Mesothelial cell of epicardium (in vitro differentiated cells): Measurements from ENCODE around the gene FAM221B. TPM values are rescaled to one million over a fixed set of nuclear protein-coding genes. Genes with fewer than 3 reads are reported as not detected.

ENCODE experiments used
- DNase-seq, 2 experiments: peaks; one replicate each; pipeline ENCODE4 v3.0.0; 2021; ENCODE audit warnings: low spot score in 2 of 2; ENCODE audit not compliant: unreplicated experiment in 2 of 2
- H3K27ac Mint-ChIP-seq: 2 replicates; pipeline ENCODE4 v1.8.0; 2021; ENCODE audit warnings: mixed read lengths
- H3K27me3 Mint-ChIP-seq: 2 replicates; pipeline ENCODE4 v1.8.0; 2021; ENCODE audit warnings: low read depth, mixed read lengths
- H3K36me3 Mint-ChIP-seq: 2 replicates; pipeline ENCODE4 v1.8.0; 2021; ENCODE audit warnings: mixed read lengths
- H3K4me1 Mint-ChIP-seq: 2 replicates; pipeline ENCODE4 v1.8.0; 2021; ENCODE audit warnings: mixed read lengths
- H3K4me3 Mint-ChIP-seq: 2 replicates; pipeline ENCODE4 v1.8.0; 2021; ENCODE audit warnings: mild to moderate bottlenecking, moderate library complexity, mixed read lengths
- H3K9me3 Mint-ChIP-seq: 2 replicates; pipeline ENCODE4 v1.8.0; 2021; ENCODE audit warnings: mixed read lengths
- CTCF ChIP-seq: fragments of 200-600 bp; sonication (generic); IDR thresholded peaks from one replicate; pipeline ENCODE4 v1.5.0; 2021; ENCODE audit warnings: antibody characterized with exemption; ENCODE audit not compliant: unreplicated experiment
- total RNA-seq: library from RNA; stranded (reverse); gene quantifications from 3 replicates; pipeline ENCODE4 v1.2.1, GENCODE V29; 2021

Gene FAM221B
- total RNA-seq, 1 donor from 2014 or later, result 0.07 TPM

DNA sequence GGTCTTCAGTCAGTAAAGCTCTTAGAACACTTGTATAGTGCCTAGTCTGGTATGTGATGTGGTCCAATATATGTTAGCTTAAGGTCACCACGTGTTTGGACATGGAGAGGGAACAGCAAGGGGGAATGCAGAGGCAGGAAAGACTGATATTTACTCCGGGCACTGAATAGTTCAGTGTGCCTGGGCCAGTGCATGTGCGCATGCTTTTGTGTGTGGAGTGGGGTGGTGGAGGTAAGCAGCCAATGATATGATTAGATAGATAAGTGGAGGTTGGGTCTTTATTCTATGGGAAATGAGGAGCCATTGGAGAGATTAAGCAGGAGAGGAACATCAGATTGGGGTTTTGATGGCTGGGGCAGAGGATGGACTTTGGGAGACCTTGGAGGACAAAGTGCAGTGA lies 27.7 kb upstream of the FAM221B start:
- no peaks in the 10 kb centered on the region for H3K9me3 Mint-ChIP-seq
- peaks cover 13% of the 10 kb centered on the region for H3K27me3 Mint-ChIP-seq
- TF ChIP-seq CTCF, result no peak
- H3K4me3 Mint-ChIP-seq, result no peak overlapping the region
- no peak for DNase-seq
- no peaks in the 10 kb centered on the region for H3K4me1 Mint-ChIP-seq
- peaks cover 5% of the 10 kb centered on the region for H3K36me3 Mint-ChIP-seq
- H3K27ac Mint-ChIP-seq, result no peak overlapping the region

DNA sequence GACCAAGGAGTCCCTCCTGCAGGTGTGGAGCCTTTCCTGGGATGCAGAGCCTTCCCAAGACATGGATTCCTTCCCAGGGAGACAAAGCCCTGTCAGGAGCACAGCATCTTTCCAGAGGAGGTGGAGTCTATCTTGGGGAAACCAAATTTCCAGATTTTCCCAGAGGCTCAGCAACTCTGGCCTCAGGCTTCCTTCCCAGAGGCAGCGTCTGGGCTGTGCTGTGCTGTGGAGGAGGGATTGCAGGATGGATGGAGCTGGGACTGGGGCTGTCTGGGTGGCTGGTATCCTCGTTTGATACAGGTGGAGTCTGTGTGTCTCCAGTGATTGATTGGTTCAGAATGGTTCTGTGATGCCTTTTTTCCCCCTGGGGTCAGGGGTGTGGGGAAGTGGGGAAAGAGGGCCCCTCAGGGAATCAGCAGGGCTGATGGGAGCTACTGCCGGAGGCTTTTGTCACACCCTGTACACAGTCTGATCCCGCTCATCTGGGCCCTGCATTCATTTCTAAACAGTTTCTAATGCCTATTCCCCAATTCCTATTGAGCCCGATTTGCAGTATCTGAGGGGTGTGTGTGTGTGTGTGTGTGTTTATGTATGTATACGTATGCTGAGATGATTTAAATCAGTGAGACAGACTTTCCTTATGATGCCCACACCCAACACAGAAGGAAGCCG lies 25.7 kb upstream of the FAM221B start:
- no peak overlapping the region for H3K4me3 Mint-ChIP-seq
- H3K27ac Mint-ChIP-seq, result no peak overlapping the region
- no peak for TF ChIP-seq CTCF
- no peaks in the 10 kb centered on the region for H3K27me3 Mint-ChIP-seq
- H3K4me1 Mint-ChIP-seq, result no peaks in the 10 kb centered on the region
- no peaks in the 10 kb centered on the region for H3K9me3 Mint-ChIP-seq
- peak; percentile 10 to 22 for DNase-seq
- H3K36me3 Mint-ChIP-seq, result peaks cover 14% of the 10 kb centered on the region

DNA sequence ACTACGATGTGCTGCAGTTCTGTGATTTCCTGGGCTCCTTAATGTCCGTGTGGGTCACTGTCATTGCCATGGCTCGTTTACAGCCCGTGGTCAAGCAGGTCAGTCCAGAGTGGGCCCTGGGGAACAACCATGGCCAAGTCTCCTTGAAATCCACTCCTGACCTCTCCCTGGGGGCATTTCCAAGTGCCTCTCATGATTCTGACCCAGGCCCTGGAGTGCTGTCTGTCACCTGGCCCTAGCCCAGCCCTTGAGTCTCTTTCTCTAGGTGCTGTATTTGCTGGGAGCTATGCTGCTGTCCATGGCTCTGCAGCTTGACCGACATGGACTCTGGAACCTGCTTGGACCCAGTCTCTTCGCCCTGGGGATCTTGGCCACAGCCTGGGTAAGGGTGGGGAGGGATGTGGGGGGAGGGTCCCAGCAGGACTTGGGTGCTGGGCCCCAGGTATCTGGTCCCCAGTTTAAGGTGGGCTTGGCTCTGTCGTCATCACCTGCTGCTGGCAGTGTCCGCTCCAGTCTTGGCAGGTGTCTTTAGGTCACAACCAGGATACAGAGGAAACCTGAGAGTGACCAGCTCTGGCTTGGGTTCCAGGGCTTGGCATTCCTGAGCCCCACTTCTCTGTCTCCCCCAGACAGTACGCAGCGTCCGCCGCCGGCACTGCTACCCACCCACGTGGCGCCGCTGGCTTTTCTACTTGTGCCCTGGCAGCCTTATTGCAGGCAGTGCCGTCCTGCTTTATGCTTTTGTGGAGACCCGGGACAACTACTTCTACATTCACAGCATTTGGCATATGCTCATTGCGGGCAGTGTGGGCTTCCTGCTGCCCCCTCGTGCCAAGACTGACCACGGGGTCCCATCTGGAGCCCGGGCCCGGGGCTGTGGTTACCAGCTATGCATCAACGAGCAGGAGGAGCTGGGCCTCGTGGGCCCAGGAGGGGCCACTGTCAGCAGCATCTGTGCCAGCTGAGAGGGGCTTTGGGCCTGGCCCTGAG lies 24.6 kb upstream of the FAM221B start:
- H3K27me3 Mint-ChIP-seq, result no peaks in the 10 kb centered on the region
- H3K9me3 Mint-ChIP-seq, result no peaks in the 10 kb centered on the region
- H3K4me3 Mint-ChIP-seq, result no peak overlapping the region
- H3K4me1 Mint-ChIP-seq, result no peaks in the 10 kb centered on the region
- H3K36me3 Mint-ChIP-seq, result peaks cover 16% of the 10 kb centered on the region
- TF ChIP-seq CTCF, result no peak
- DNase-seq, result peak; percentile 10 to 33
- H3K27ac Mint-ChIP-seq, result no peak overlapping the region

GRCh38 chr9:35852267-35852815 lies 23.8 kb upstream of the FAM221B start:
- DNase-seq, result peak in 1 of 2 experiments; percentile 3
- H3K4me1 Mint-ChIP-seq, result no peaks in the 10 kb centered on the region

More at GRCh38 chr9:35852267-35852815, 23.8 kb upstream of the FAM221B start:
- no peak for TF ChIP-seq CTCF
- Mint-ChIP-seq H3K4me3 (no peak overlapping the region), H3K9me3 (no peaks in the 10 kb centered on the region), H3K27ac (no peak overlapping the region), H3K27me3 (no peaks in the 10 kb centered on the region), H3K36me3 (peaks cover 24% of the 10 kb centered on the region)
